HG03439 (cell line): ENCODE results near the gene METTL27.
A peak's percentile ranks its signal among the peaks of the same experiment; 100 is the strongest.
"Not testable (repeated sequence)": the region's sequence is repeated elsewhere in the genome, so short reads cannot be mapped to it uniquely, and the experiment has no call there.

Experiments used
- ATAC-seq: cut with Tn5 transposase; IDR thresholded peaks from one replicate; pipeline ENCODE4 v1.9.1; 2021; ENCODE audit warnings: mild to moderate bottlenecking, moderate library complexity; ENCODE audit not compliant: unreplicated experiment

METTL27 gene

GRCh38 chr7:73870041-73870492, 27.8 kb upstream of the METTL27 start:
- no peak for ATAC-seq

- ATAC-seq = no peak
These were observed 26.9 kb upstream of the METTL27 start for GRCh38 chr7:73869011-73869798.

GRCh38 chr7:73866446-73866767, 24.1 kb upstream of the METTL27 start:
- no peak for ATAC-seq

GRCh38 chr7:73865738-73866445, 23.6 kb upstream of the METTL27 start:
- no peak for ATAC-seq

GRCh38 chr7:73864981-73865711, 22.8 kb upstream of the METTL27 start:
- ATAC-seq = no peak

GRCh38 chr7:73861305-73861704, 19.0 kb upstream of the METTL27 start:
- no peak for ATAC-seq

GRCh38 chr7:73860859-73861258, 18.5 kb upstream of the METTL27 start, which contains the start of gene TMEM270:
TMEM270 (plus strand) TSS chr7:73861159; CDS start chr7:73861195, 36 bp downstream.
- ATAC-seq = no peak

- no peak for ATAC-seq
These were observed 16.5 kb upstream of the METTL27 start for GRCh38 chr7:73858807-73859206.

- no peak for ATAC-seq
These were observed 14.6 kb upstream of the METTL27 start for GRCh38 chr7:73856941-73857340.

- ATAC-seq = no peak
These were observed 10.2 kb upstream of the METTL27 start for GRCh38 chr7:73852500-73852899.

- ATAC-seq = peak; percentile 80
These were observed 9.4 kb upstream of the METTL27 start for GRCh38 chr7:73851410-73852338.

- ATAC-seq = no peak
These were observed 8.5 kb upstream of the METTL27 start for GRCh38 chr7:73850781-73851207.

- no peak for ATAC-seq
These were observed 5.8 kb upstream of the METTL27 start for GRCh38 chr7:73847941-73848723.

GRCh38 chr7:73845701-73846195, 3.4 kb upstream of the METTL27 start:
- ATAC-seq = not testable (repeated sequence)

GRCh38 chr7:73844848-73845460, 2.6 kb upstream of the METTL27 start:
- no peak for ATAC-seq

GRCh38 chr7:73844131-73844547, 1.8 kb upstream of the METTL27 start:
- ATAC-seq = no peak

- no peak for ATAC-seq
These were observed 638 bp downstream of the METTL27 start for GRCh38 chr7:73841689-73842066.

GRCh38 chr7:73840715-73841379, 1.5 kb downstream of the METTL27 start:
- ATAC-seq = no peak
